Lower leg skin (tissue), 3 donors: ENCODE data around the gene HCAR1.
"Not testable (repeated sequence)": the region's sequence is repeated elsewhere in the genome, so short reads cannot be mapped to it uniquely, and the experiment has no call there.

Source experiments
- CTCF ChIP-seq, 3 donors: fragments of 450-650 bp; IDR thresholded peaks; one replicate each; pipeline ENCODE4 v1.5.1; 2016; ENCODE audit warnings: antibody characterized with exemption in 3 of 3, mild to moderate bottlenecking in 3 of 3, moderate library complexity in 2 of 3
- POLR2A ChIP-seq, 2 donors: fragments of 450-650 bp; IDR thresholded peaks; one replicate each; pipeline ENCODE4 v1.6.1; 2016 to 2017; ENCODE audit warnings: antibody characterized with exemption in 2 of 2, mild to moderate bottlenecking in 1 of 2, moderate library complexity in 1 of 2

- not testable (repeated sequence) for TF ChIP-seq CTCF, POLR2A (IDR thresholded peaks at IDR 0.05)
Observed at GRCh38 chr12:122701481-122701880, 29.2 kb downstream of the HCAR1 start.
